Head of caudate nucleus (tissue), 42 donors: ENCODE measurements around the gene SMIM45.
A peak's percentile ranks its signal among the peaks of the same experiment; 100 is the strongest.

Experiments used
- DNase-seq, 42 donors: peaks; one replicate each; pipeline versions ENCODE4 v3.0.0 to v3.0.0-alpha.2; 2020 to 2021; ENCODE audit warnings: mixed read lengths in 7 of 42
- intact Hi-C: fragments of 100-400 bp; cut with DNase I; formaldehyde crosslinking; loops from one replicate; pipeline ENCODE4 v1.15.0; 2022

SMIM45 gene

GRCh38 chr22:41957941-41958556 lies 6.1 kb downstream of the SMIM45 start:
- intact Hi-C loops: no loop called here
- DNase-seq: no peak

- peak in 26 of 42 donors; percentile 30 to 84 (median 64) for DNase-seq
- intact Hi-C loops: loop anchor here (10.0 kb wide), 1 partner anchor 111 kb away; the partner anchor contains the start of genes NAGA, PHETA2 and SMDT1
These were observed 11.6 kb downstream of the SMIM45 start for GRCh38 chr22:41963453-41964111.

- DNase-seq: no peak
- intact Hi-C loops: loop anchor here (10.0 kb wide), 1 partner anchor 111 kb away; the partner anchor contains the start of genes NAGA, PHETA2 and SMDT1
These were observed 12.2 kb downstream of the SMIM45 start for GRCh38 chr22:41964112-41964491.

GRCh38 chr22:41966225-41966606 lies 14.3 kb downstream of the SMIM45 start:
- DNase-seq: no peak
- intact Hi-C loops: loop anchor here (10.0 kb wide), 1 partner anchor 109 kb away; the partner anchor contains the start of genes NAGA, PHETA2 and SMDT1

- DNase-seq: peak in 29 of 42 donors; percentile 17 to 83 (median 60)
- intact Hi-C loops: loop anchor here (10.0 kb wide), 1 partner anchor 108 kb away; the partner anchor contains the start of genes NAGA, PHETA2 and SMDT1
These were observed 14.8 kb downstream of the SMIM45 start for GRCh38 chr22:41966607-41967240.

- DNase-seq: no peak
- intact Hi-C loops: loop anchor here (10.0 kb wide), 1 partner anchor 106 kb away; the partner anchor contains the start of genes NAGA, PHETA2 and SMDT1
These were observed 16.7 kb downstream of the SMIM45 start for GRCh38 chr22:41968601-41969000.

- intact Hi-C loops: loop anchor here (10.0 kb wide), 1 partner anchor 106 kb away; the partner anchor contains the start of genes NAGA, PHETA2 and SMDT1
- no peak for DNase-seq
These were observed 17.2 kb downstream of the SMIM45 start, which contains the start of gene SEPTIN3 for GRCh38 chr22:41969110-41969646. SEPTIN3 (plus strand) TSS chr22:41969443; CDS start chr22:41971493, 2,050 bp downstream.

GRCh38 chr22:41970601-41971000 lies 18.7 kb downstream of the SMIM45 start:
- intact Hi-C loops: no loop called here
- no peak for DNase-seq

- intact Hi-C loops: no loop called here
- DNase-seq: no peak
These were observed 19.5 kb downstream of the SMIM45 start for GRCh38 chr22:41971431-41971830.

- DNase-seq: peak in 8 of 42 donors; percentile 31 to 69 (median 58)
- intact Hi-C loops: no loop called here
These were observed 22.8 kb downstream of the SMIM45 start for GRCh38 chr22:41974691-41975290.

- intact Hi-C loops: no loop called here
- no peak for DNase-seq
These were observed 23.5 kb downstream of the SMIM45 start for GRCh38 chr22:41975299-41976069.

- intact Hi-C loops: no loop called here
- peak in 39 of 42 donors; percentile 36 to 87 (median 76) for DNase-seq
These were observed 24.3 kb downstream of the SMIM45 start for GRCh38 chr22:41976070-41976901.

- intact Hi-C loops: no loop called here
- DNase-seq: peak in 14 of 42 donors; percentile 23 to 58 (median 38)
These were observed 25.1 kb downstream of the SMIM45 start for GRCh38 chr22:41976961-41977566.

- DNase-seq: peak in 1 of 42 donors; percentile 27
- intact Hi-C loops: no loop called here
These were observed 26.8 kb downstream of the SMIM45 start for GRCh38 chr22:41978732-41979131.

- intact Hi-C loops: no loop called here
- DNase-seq: peak in 18 of 42 donors; percentile 18 to 60 (median 44)
These were observed 27.7 kb downstream of the SMIM45 start for GRCh38 chr22:41979423-41980250.

- intact Hi-C loops: no loop called here
- DNase-seq: no peak
These were observed 30.9 kb downstream of the SMIM45 start for GRCh38 chr22:41982865-41983264.
